Naive thymus-derived CD8-positive, alpha-beta T cell (primary cell): ENCODE results near the gene CLCA1. TPM values are rescaled to one million over a fixed set of nuclear protein-coding genes. Genes with fewer than 3 reads are reported as not detected.

ENCODE experiments used
- ATAC-seq, 2 donors: fragments of 150-1000 bp; cut with Tn5 transposase in 1 of 2; sonication (Bioruptor Pico), chemical (Tn5 transposase) in 1 of 2; 1 replicate in 1 of 2; 2 replicates in 1 of 2; pipeline ENCODE4 v1.10.0; 2021; ENCODE audit warnings: mild to moderate bottlenecking in 2 of 2, moderate library complexity in 2 of 2
- POLR2A ChIA-PET: fragments of 350-600 bp; sonication (Branson Sonifier 250); formaldehyde crosslinking; loops from one replicate; lab custom pipeline; 2021; ENCODE audit warnings: antibody characterized with exemption; lab: Charles Lee
- DNase-seq, 10 donors: peaks; one replicate each; pipeline versions ENCODE4 v3.0.0 to v3.0.0-alpha.2; 2020 to 2022
- H3K27ac Mint-ChIP-seq, 10 donors: one replicate each; pipeline ENCODE4 v1.8.0; 2020 to 2022; ENCODE audit warnings: mild to moderate bottlenecking in 10 of 10, mixed read lengths in 10 of 10, moderate library complexity in 4 of 10, inconsistent platforms in 1 of 10
- H3K27me3 Mint-ChIP-seq, 5 donors: one replicate each; pipeline ENCODE4 v1.8.0; 2021 to 2022; ENCODE audit warnings: mixed read lengths in 5 of 5
- H3K36me3 Mint-ChIP-seq, 3 donors: one replicate each; pipeline ENCODE4 v1.8.0; 2020 to 2022; ENCODE audit warnings: mixed read lengths in 3 of 3, mild to moderate bottlenecking in 2 of 3, inconsistent platforms in 1 of 3
- H3K4me1 Mint-ChIP-seq, 4 donors: one replicate each; pipeline ENCODE4 v1.8.0; 2021 to 2022; ENCODE audit warnings: mixed read lengths in 4 of 4
- H3K4me3 Mint-ChIP-seq, 10 donors: one replicate each; pipeline ENCODE4 v1.8.0; 2020 to 2022; ENCODE audit warnings: mild to moderate bottlenecking in 10 of 10, mixed read lengths in 10 of 10, moderate library complexity in 6 of 10, inconsistent platforms in 1 of 10
- H3K9me3 Mint-ChIP-seq, 9 donors: one replicate each; pipeline ENCODE4 v1.8.0; 2020 to 2022; ENCODE audit warnings: mixed read lengths in 9 of 9, mild to moderate bottlenecking in 3 of 9, inconsistent platforms in 1 of 9, moderate library complexity in 1 of 9
- polyA plus RNA-seq, 3 donors: library from polyadenylated mRNA; unstranded; fragments of 300-500 nt; fragmentation: Illumina TruSeq; gene quantifications; one replicate each; pipeline ENCODE4 v1.2.3, GENCODE V29; 2021
- total RNA-seq, 8 experiments: library from RNA in 2 of 8; stranded (reverse) in 2 of 8; gene quantifications; one replicate each; pipeline ENCODE4 v1.2.3 and lab custom pipeline; 2021 to 2026

CLCA1 gene
- total and polyA plus RNA-seq, 5 experiments from 2014 or later = not detected

- POLR2A ChIA-PET = no interaction called here
- DNase-seq = peak in 9 of 10 donors; percentile 3 to 78 (median 54)
- peak; percentile 98 to 99 for ATAC-seq
These were observed 27.1 kb upstream of the CLCA1 start for GRCh38 chr1:86441581-86441980.

GRCh38 chr1:86441997-86442396, 26.7 kb upstream of the CLCA1 start:
- Mint-ChIP-seq H3K4me3 (peak overlapping the region in 2 of 10 donors; percentile 25 to 40), H3K9me3 (no peaks in the 10 kb centered on the region), H3K27ac (peak overlapping the region in 4 of 10 donors; percentile 16 to 77 (median 30)), H3K36me3 (peaks cover 0 to 2% (median 0%) of the 10 kb centered on the region in 3 donors), H3K4me1 (peaks cover 5 to 13% (median 11%) of the 10 kb centered on the region in 4 donors), H3K27me3 (peaks cover 0 to 11% (median 7%) of the 10 kb centered on the region in 5 donors)
- POLR2A ChIA-PET = no interaction called here
- DNase-seq = peak in 1 of 10 donors; percentile 4
- ATAC-seq = no peak

More at GRCh38 chr1:86441581-86441980, 27.1 kb upstream of the CLCA1 start:
- Mint-ChIP-seq H3K4me1 (peaks cover 5 to 13% (median 11%) of the 10 kb centered on the region in 4 donors), H3K27me3 (peaks cover 0 to 11% (median 8%) of the 10 kb centered on the region in 5 donors), H3K4me3 (peak overlapping the region in 2 of 10 donors; percentile 25 to 40), H3K27ac (peak overlapping the region in 6 of 10 donors; percentile 16 to 77 (median 30)), H3K36me3 (peaks cover 0 to 2% (median 0%) of the 10 kb centered on the region in 3 donors), H3K9me3 (no peaks in the 10 kb centered on the region)

- Mint-ChIP-seq H3K27me3 (peaks cover 0 to 3% (median 0%) of the 10 kb centered on the region in 5 donors), H3K4me1 (peaks cover 3 to 13% (median 11%) of the 10 kb centered on the region in 4 donors), H3K9me3 (no peaks in the 10 kb centered on the region), H3K27ac (peak overlapping the region in 1 of 10 donors; percentile 43), H3K4me3 (no peak overlapping the region), H3K36me3 (peaks cover 0 to 2% (median 0%) of the 10 kb centered on the region in 3 donors)
- ATAC-seq (no peak), DNase-seq (no peak)
- POLR2A ChIA-PET = no interaction called here
These were observed 22.8 kb upstream of the CLCA1 start for GRCh38 chr1:86445919-86446318.

GRCh38 chr1:86447198-86447790, 21.4 kb upstream of the CLCA1 start:
- Mint-ChIP-seq H3K27me3 (peaks cover 0 to 3% (median 0%) of the 10 kb centered on the region in 5 donors), H3K4me1 (peaks cover 0 to 3% (median 0%) of the 10 kb centered on the region in 4 donors), H3K9me3 (no peaks in the 10 kb centered on the region), H3K4me3 (no peak overlapping the region), H3K36me3 (peaks cover 0 to 2% (median 0%) of the 10 kb centered on the region in 3 donors), H3K27ac (no peak overlapping the region)
- no peak for ATAC-seq
- POLR2A ChIA-PET = no interaction called here
- no peak for DNase-seq

- H3K27ac Mint-ChIP-seq = no peak overlapping the region
- H3K27me3 Mint-ChIP-seq = peaks cover 0 to 3% (median 0%) of the 10 kb centered on the region in 5 donors
- DNase-seq = no peak
- no peaks in the 10 kb centered on the region for H3K9me3 Mint-ChIP-seq
- H3K4me3 Mint-ChIP-seq = no peak overlapping the region
- ATAC-seq = no peak
- H3K36me3 Mint-ChIP-seq = peaks cover 0 to 1% (median 0%) of the 10 kb centered on the region in 3 donors
- POLR2A ChIA-PET = interaction anchor here (0.6 kb wide), 1 partner anchor 32 kb away, joined by 3 read pairs; no protein-coding TSS in a partner anchor
- peaks cover 0 to 3% (median 0%) of the 10 kb centered on the region in 4 donors for H3K4me1 Mint-ChIP-seq
These were observed 20.1 kb upstream of the CLCA1 start for GRCh38 chr1:86448670-86449069.

GRCh38 chr1:86449103-86449502, 19.6 kb upstream of the CLCA1 start:
- ATAC-seq = no peak
- H3K4me3 Mint-ChIP-seq = no peak overlapping the region
- H3K9me3 Mint-ChIP-seq = no peaks in the 10 kb centered on the region
- H3K27me3 Mint-ChIP-seq = peaks cover 0 to 1% (median 0%) of the 10 kb centered on the region in 5 donors
- POLR2A ChIA-PET = interaction anchor here (0.6 kb wide), 1 partner anchor 32 kb away, joined by 3 read pairs; no protein-coding TSS in a partner anchor
- no peak overlapping the region for H3K27ac Mint-ChIP-seq
- DNase-seq = no peak
- H3K36me3 Mint-ChIP-seq = no peaks in the 10 kb centered on the region
- H3K4me1 Mint-ChIP-seq = peaks cover 0 to 3% (median 0%) of the 10 kb centered on the region in 4 donors

- Mint-ChIP-seq H3K36me3 (no peaks in the 10 kb centered on the region), H3K4me3 (no peak overlapping the region), H3K27ac (no peak overlapping the region), H3K27me3 (no peaks in the 10 kb centered on the region), H3K4me1 (no peaks in the 10 kb centered on the region), H3K9me3 (no peaks in the 10 kb centered on the region)
- POLR2A ChIA-PET = no interaction called here
- ATAC-seq (no peak), DNase-seq (no peak)
These were observed 17.9 kb upstream of the CLCA1 start for GRCh38 chr1:86450847-86451246.

- no peak for ATAC-seq
- peaks cover 0 to 13% (median 5%) of the 10 kb centered on the region in 5 donors for H3K27me3 Mint-ChIP-seq
These were observed 15.1 kb upstream of the CLCA1 start for GRCh38 chr1:86453664-86454063.

GRCh38 chr1:86455073-86455472, 13.7 kb upstream of the CLCA1 start:
- ATAC-seq = no peak
- Mint-ChIP-seq H3K27ac (no peak overlapping the region), H3K9me3 (no peaks in the 10 kb centered on the region), H3K4me1 (no peaks in the 10 kb centered on the region), H3K4me3 (no peak overlapping the region), H3K36me3 (no peaks in the 10 kb centered on the region), H3K27me3 (peaks cover 0 to 13% (median 5%) of the 10 kb centered on the region in 5 donors)
- POLR2A ChIA-PET = no interaction called here
- no peak for DNase-seq

More at GRCh38 chr1:86453664-86454063, 15.1 kb upstream of the CLCA1 start:
- no peak for DNase-seq
- H3K27ac Mint-ChIP-seq = no peak overlapping the region
- H3K36me3 Mint-ChIP-seq = no peaks in the 10 kb centered on the region
- H3K4me1 Mint-ChIP-seq = no peaks in the 10 kb centered on the region
- no peaks in the 10 kb centered on the region for H3K9me3 Mint-ChIP-seq
- H3K4me3 Mint-ChIP-seq = no peak overlapping the region
- POLR2A ChIA-PET = no interaction called here

- H3K4me3 Mint-ChIP-seq = no peak overlapping the region
These were observed 7.7 kb upstream of the CLCA1 start for GRCh38 chr1:86460998-86461397.

GRCh38 chr1:86461482-86461881, 7.2 kb upstream of the CLCA1 start:
- Mint-ChIP-seq H3K27me3 (peaks cover 4 to 13% (median 5%) of the 10 kb centered on the region in 5 donors), H3K27ac (no peak overlapping the region), H3K4me1 (no peaks in the 10 kb centered on the region), H3K36me3 (no peaks in the 10 kb centered on the region), H3K4me3 (no peak overlapping the region), H3K9me3 (no peaks in the 10 kb centered on the region)
- ATAC-seq (no peak), DNase-seq (no peak)
- POLR2A ChIA-PET = no interaction called here

More at GRCh38 chr1:86460998-86461397, 7.7 kb upstream of the CLCA1 start:
- peaks cover 4 to 13% (median 5%) of the 10 kb centered on the region in 5 donors for H3K27me3 Mint-ChIP-seq
- no peaks in the 10 kb centered on the region for H3K9me3 Mint-ChIP-seq
- POLR2A ChIA-PET = no interaction called here
- no peaks in the 10 kb centered on the region for H3K4me1 Mint-ChIP-seq
- DNase-seq (no peak), ATAC-seq (no peak)
- H3K27ac Mint-ChIP-seq = no peak overlapping the region
- no peaks in the 10 kb centered on the region for H3K36me3 Mint-ChIP-seq

- Mint-ChIP-seq H3K4me1 (no peaks in the 10 kb centered on the region), H3K4me3 (no peak overlapping the region), H3K9me3 (no peaks in the 10 kb centered on the region), H3K36me3 (no peaks in the 10 kb centered on the region), H3K27ac (no peak overlapping the region), H3K27me3 (peaks cover 0 to 5% (median 0%) of the 10 kb centered on the region in 5 donors)
- ATAC-seq (no peak), DNase-seq (no peak)
- POLR2A ChIA-PET = no interaction called here
These were observed 3.9 kb upstream of the CLCA1 start for GRCh38 chr1:86464819-86465218.

- Mint-ChIP-seq H3K36me3 (no peaks in the 10 kb centered on the region), H3K4me1 (no peaks in the 10 kb centered on the region), H3K27ac (peak overlapping the region in 1 of 10 donors; percentile 50), H3K9me3 (no peaks in the 10 kb centered on the region), H3K27me3 (peaks cover 0 to 10% (median 2%) of the 10 kb centered on the region in 5 donors), H3K4me3 (no peak overlapping the region)
- ATAC-seq = no peak
- POLR2A ChIA-PET = interaction anchor here (0.6 kb wide), 1 partner anchor 8 kb away, joined by 3 read pairs; no protein-coding TSS in a partner anchor
- DNase-seq = no peak
These were observed 2.5 kb upstream of the CLCA1 start for GRCh38 chr1:86466109-86466844.
